ENCODE results near the gene MUC5AC.

The MUC5AC gene

GRCh38 chr11:1230121-1230455, 72.3 kb downstream of the MUC5AC start:
- Histone ChIP-seq H3K9ac (ENCODE audit: low read depth, low read length) (no peak overlapping the region), H3K27ac (ENCODE audit: low read length) (no peak overlapping the region), H2AFZ (ENCODE audit: low read depth, low read length) (no peak overlapping the region), H3K27me3 (ENCODE audit: insufficient read depth, low read length, poor library complexity) (no peaks in the 10 kb centered on the region), H4K20me1 (ENCODE audit: insufficient read depth, low read length) (peaks cover 8% of the 10 kb centered on the region), H3K79me2 (ENCODE audit: insufficient read depth, low read length) (no peaks in the 10 kb centered on the region), H3K36me3 (ENCODE audit: insufficient read depth, low read length) (no peaks in the 10 kb centered on the region), H3K4me2 (ENCODE audit: insufficient read depth, low read length) (no peak overlapping the region), H3K9me3 (ENCODE audit: insufficient read depth, low read length, severe bottlenecking) (no peaks in the 10 kb centered on the region), H3K4me3 (ENCODE audit: low read depth in 1 of 2, low read length in 2 of 2) (no peak overlapping the region), H3K4me1 (ENCODE audit: insufficient read depth, low read length) (no peaks in the 10 kb centered on the region)
- DNase-seq: no peak
- no peak for TF ChIP-seq EZH2 (IDR thresholded peaks at IDR 0.05; ENCODE audit: borderline replicate concordance, low read depth, low read length, severe bottlenecking)
- TF ChIP-seq CTCF (IDR thresholded peaks at IDR 0.05; ENCODE audit: borderline replicate concordance, extremely low read depth, low read length, poor library complexity, severe bottlenecking): no peak
- no peak for ATAC-seq (ENCODE audit: insufficient read depth, low read depth)

DNA sequence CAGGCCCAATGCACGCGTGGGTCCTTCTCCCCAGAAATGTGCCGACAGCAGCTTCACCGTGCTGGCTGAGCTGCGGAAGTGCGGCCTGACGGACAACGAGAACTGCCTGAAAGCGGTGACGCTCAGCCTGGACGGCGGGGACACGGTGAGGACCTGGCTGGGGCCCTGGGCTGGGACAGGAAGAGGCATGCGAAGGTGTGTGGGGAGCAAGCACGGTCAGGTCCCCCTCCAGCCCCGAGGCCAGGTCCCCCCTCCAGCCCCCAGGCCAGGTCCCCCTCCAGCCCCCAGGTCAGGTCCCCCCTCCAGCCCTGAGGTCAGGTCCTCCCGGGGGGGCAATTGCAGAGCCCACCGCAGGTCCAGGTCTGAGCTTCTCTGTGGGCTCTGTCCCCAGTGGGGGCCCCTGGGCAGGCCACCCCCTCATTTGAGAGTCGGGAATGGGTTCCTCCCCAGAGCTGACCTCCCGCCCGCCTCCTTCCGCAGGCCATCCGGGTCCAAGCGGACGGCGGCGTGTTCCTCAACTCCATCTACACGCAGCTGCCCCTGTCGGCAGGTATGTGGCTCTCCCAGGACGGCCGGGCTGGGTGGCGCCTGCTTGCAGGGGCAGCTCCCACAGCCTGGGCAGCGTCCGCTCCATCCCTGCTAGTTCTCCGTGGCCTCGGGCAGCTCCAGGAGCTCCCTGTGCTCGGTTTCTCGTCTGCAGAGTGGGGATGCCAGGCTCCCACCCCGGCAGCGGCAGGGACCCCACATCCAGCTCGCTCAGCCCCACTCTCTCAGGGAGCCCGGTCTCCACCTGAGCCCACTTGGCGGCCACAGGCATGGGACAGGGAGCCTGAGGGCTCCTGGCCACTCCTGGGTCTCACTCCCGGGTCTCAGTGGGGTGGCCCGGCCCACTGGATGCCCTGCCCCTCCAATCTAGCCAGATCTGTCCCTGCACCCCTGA, 73.0 kb downstream of the MUC5AC start:
- no peaks in the 10 kb centered on the region for H3K27me3 ChIP-seq (ENCODE audit: insufficient read depth, low read length, poor library complexity)
- H3K9ac ChIP-seq (ENCODE audit: low read depth, low read length): no peak overlapping the region
- no peak overlapping the region for H3K27ac ChIP-seq (ENCODE audit: low read length)
- peaks cover 8% of the 10 kb centered on the region for H4K20me1 ChIP-seq (ENCODE audit: insufficient read depth, low read length)
- no peak overlapping the region for H3K4me2 ChIP-seq (ENCODE audit: insufficient read depth, low read length)
- no peak overlapping the region for H2AFZ ChIP-seq (ENCODE audit: low read depth, low read length)
- DNase-seq: no peak
- TF ChIP-seq CTCF (IDR thresholded peaks at IDR 0.05; ENCODE audit: borderline replicate concordance, extremely low read depth, low read length, poor library complexity, severe bottlenecking): no peak
- TF ChIP-seq EZH2 (IDR thresholded peaks at IDR 0.05; ENCODE audit: borderline replicate concordance, low read depth, low read length, severe bottlenecking): no peak
- H3K4me3 ChIP-seq (ENCODE audit: low read depth in 1 of 2, low read length in 2 of 2): no peak overlapping the region
- no peak for ATAC-seq (ENCODE audit: insufficient read depth, low read depth)
- H3K36me3 ChIP-seq (ENCODE audit: insufficient read depth, low read length): no peaks in the 10 kb centered on the region
- no peaks in the 10 kb centered on the region for H3K79me2 ChIP-seq (ENCODE audit: insufficient read depth, low read length)
- H3K4me1 ChIP-seq (ENCODE audit: insufficient read depth, low read length): no peaks in the 10 kb centered on the region
- H3K9me3 ChIP-seq (ENCODE audit: insufficient read depth, low read length, severe bottlenecking): no peaks in the 10 kb centered on the region

DNA sequence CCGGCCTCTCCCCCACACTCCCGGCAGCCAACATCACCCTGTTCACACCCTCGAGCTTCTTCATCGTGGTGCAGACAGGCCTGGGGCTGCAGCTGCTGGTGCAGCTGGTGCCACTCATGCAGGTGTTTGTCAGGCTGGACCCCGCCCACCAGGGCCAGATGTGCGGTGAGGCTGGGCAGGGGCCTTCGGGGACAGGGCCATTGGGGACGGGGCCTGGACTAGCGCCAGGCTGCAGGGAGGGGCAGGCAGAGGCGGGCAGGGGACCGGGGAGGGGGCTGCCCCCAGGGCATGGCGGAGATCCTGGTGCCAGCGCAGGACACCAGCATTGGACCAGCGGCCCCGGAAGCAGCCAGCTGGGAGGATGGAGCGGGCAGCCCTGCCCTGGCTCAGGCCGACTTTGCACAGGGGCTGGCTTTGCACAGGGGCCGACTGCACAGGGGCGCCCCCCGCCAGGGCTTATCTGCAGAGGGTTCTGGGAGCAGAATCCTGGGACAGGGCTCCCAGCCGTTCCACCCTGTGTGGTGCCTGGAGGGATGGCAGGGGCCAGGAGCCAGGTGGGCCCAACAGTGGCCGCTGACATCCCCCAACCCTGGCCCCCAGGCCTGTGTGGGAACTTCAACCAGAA, 73.8 kb downstream of the MUC5AC start:
- Histone ChIP-seq H3K27ac (ENCODE audit: low read length) (no peak overlapping the region), H4K20me1 (ENCODE audit: insufficient read depth, low read length) (peaks cover 8% of the 10 kb centered on the region), H3K4me2 (ENCODE audit: insufficient read depth, low read length) (no peak overlapping the region), H3K27me3 (ENCODE audit: insufficient read depth, low read length, poor library complexity) (no peaks in the 10 kb centered on the region), H3K9me3 (ENCODE audit: insufficient read depth, low read length, severe bottlenecking) (no peaks in the 10 kb centered on the region), H2AFZ (ENCODE audit: low read depth, low read length) (no peak overlapping the region), H3K79me2 (ENCODE audit: insufficient read depth, low read length) (no peaks in the 10 kb centered on the region), H3K9ac (ENCODE audit: low read depth, low read length) (no peak overlapping the region), H3K4me3 (ENCODE audit: low read depth in 1 of 2, low read length in 2 of 2) (no peak overlapping the region), H3K4me1 (ENCODE audit: insufficient read depth, low read length) (no peaks in the 10 kb centered on the region), H3K36me3 (ENCODE audit: insufficient read depth, low read length) (no peaks in the 10 kb centered on the region)
- ATAC-seq (ENCODE audit: insufficient read depth, low read depth) (no peak), DNase-seq (no peak)
- no peak for TF ChIP-seq CTCF (IDR thresholded peaks at IDR 0.05; ENCODE audit: borderline replicate concordance, extremely low read depth, low read length, poor library complexity, severe bottlenecking)
- no peak for TF ChIP-seq EZH2 (IDR thresholded peaks at IDR 0.05; ENCODE audit: borderline replicate concordance, low read depth, low read length, severe bottlenecking)

All from DND-41 (cell line).